ENCODE results near the gene TRIM5.
"Not testable (repeated sequence)": the region's sequence is repeated elsewhere in the genome, so short reads cannot be mapped to it uniquely, and the experiment has no call there.

The TRIM5 gene

DNA sequence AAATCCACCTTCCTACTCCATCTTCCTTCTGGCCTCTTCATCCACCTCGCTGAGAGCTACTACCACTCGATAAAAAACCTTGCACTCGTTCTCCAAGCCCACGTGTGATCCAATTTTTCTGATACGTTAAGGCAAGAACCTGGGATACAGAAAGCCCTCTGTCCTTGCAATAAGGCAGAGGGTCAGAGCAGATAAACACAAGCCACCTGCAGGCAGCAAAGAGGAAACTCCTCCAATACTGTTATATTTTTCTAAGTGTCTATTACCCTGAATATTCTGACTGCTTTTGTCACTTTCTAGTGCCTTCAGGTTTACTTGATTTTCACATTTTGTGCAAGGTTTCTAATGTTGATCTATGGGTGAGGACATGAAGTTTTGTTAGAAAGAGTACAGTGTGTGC, 26.6 kb downstream of the TRIM5 start:
- DNase-seq (ENCODE audit: low spot score) = no peak
- ChIA-PET CTCF (no interaction called here), POLR2A (ENCODE audit: low non-redundant PET) (no interaction called here)
- H3K27ac ChIP-seq = no peak overlapping the region
- TF ChIP-seq, protein P1, sequence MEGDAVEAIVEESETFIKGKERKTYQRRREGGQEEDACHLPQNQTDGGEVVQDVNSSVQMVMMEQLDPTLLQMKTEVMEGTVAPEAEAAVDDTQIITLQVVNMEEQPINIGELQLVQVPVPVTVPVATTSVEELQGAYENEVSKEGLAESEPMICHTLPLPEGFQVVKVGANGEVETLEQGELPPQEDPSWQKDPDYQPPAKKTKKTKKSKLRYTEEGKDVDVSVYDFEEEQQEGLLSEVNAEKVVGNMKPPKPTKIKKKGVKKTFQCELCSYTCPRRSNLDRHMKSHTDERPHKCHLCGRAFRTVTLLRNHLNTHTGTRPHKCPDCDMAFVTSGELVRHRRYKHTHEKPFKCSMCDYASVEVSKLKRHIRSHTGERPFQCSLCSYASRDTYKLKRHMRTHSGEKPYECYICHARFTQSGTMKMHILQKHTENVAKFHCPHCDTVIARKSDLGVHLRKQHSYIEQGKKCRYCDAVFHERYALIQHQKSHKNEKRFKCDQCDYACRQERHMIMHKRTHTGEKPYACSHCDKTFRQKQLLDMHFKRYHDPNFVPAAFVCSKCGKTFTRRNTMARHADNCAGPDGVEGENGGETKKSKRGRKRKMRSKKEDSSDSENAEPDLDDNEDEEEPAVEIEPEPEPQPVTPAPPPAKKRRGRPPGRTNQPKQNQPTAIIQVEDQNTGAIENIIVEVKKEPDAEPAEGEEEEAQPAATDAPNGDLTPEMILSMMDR (conservative IDR thresholded peaks at IDR 0.05; ENCODE audit: low read depth) = no peak

GRCh38 chr11:5656956-5657355, 27.9 kb downstream of the TRIM5 start:
- DNase-seq (ENCODE audit: low spot score); CTCF ChIA-PET; H3K27ac ChIP-seq; POLR2A ChIA-PET (ENCODE audit: low non-redundant PET): not testable (repeated sequence)

DNA sequence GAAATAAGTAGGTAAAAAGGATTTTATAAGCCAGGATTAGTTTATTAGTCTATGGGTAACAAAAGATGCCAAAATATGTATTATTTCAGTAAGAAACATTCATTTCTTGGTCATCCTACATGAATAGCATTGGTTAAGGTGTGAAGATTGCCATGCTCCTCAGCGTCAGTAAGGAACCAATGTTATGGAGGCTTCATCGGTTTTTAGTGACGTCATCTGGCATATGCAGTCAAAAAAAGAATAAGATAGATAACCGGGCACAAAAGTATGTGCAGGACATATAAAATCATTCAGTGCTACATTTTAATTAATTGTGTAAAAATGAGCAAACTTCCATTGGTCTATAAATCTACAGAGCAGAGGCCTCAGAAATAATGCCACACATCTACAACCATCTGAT, 29.4 kb downstream of the TRIM5 start:
- ChIA-PET POLR2A (ENCODE audit: low non-redundant PET) (no interaction called here), CTCF (no interaction called here)
- no peak for DNase-seq (ENCODE audit: low spot score)
- TF ChIP-seq, protein P1 (conservative IDR thresholded peaks at IDR 0.05; ENCODE audit: low read depth) = no peak
- H3K27ac ChIP-seq = no peak overlapping the region

DNA sequence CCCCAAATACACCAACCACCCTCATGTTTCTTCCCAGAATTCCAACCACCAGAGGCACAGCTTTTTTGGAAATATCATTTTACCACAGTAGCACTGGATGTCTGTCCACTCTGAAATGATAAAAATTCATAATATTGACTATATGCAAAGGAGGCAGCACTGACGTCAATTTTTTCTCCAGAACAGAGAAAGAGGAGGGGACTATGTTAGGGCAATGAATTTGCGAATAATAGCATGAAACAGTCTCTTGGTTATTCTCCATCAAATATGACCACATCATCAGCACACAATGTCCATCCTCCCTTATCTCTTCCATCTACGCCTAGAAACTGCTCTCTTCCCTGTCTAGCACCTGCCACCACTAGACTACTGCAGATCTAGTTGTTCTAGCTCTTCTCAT, 38.7 kb downstream of the TRIM5 start:
- TF ChIP-seq, protein P1 (conservative IDR thresholded peaks at IDR 0.05; ENCODE audit: low read depth) = no peak
- POLR2A ChIA-PET (ENCODE audit: low non-redundant PET) = no interaction called here
- H3K27ac ChIP-seq = no peak overlapping the region
- no peak for DNase-seq (ENCODE audit: low spot score)
- CTCF ChIA-PET = no interaction called here

DNA sequence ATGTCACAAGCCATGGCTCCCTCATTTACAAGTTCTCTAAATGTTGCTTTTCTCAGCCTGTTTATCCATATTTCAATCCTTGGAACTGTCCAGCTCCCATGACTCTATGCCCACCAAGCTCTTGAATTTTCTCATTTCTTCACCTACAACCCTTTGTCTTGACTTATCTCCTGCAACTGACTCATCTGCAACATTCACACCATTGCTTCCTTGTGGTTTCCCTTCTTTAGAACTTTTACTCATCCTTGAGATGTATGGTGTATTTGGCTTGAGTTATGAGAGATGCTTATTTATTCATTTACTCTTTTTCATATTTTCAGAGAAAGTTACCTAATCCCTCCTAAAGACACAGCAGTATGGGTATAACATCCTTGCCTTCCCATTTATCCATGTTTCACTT, 41.3 kb downstream of the TRIM5 start:
- ChIA-PET POLR2A (ENCODE audit: low non-redundant PET) (no interaction called here), CTCF (no interaction called here)
- TF ChIP-seq, protein P1 (conservative IDR thresholded peaks at IDR 0.05; ENCODE audit: low read depth) = no peak
- DNase-seq (ENCODE audit: low spot score) = no peak
- H3K27ac ChIP-seq = no peak overlapping the region

GRCh38 chr11:5639953-5640352, 44.9 kb downstream of the TRIM5 start:
- POLR2A ChIA-PET (ENCODE audit: low non-redundant PET) = no interaction called here

GRCh38 chr11:5631969-5632635, 52.8 kb downstream of the TRIM5 start:
- ChIA-PET CTCF (no interaction called here), POLR2A (ENCODE audit: low non-redundant PET) (no interaction called here)
- no peak for DNase-seq (ENCODE audit: low spot score)

More at GRCh38 chr11:5639953-5640352, 44.9 kb downstream of the TRIM5 start:
- CTCF ChIA-PET = no interaction called here
- no peak for DNase-seq (ENCODE audit: low spot score)
- TF ChIP-seq, protein P1 (conservative IDR thresholded peaks at IDR 0.05; ENCODE audit: low read depth) = no peak
- H3K27ac ChIP-seq = no peak overlapping the region

More at GRCh38 chr11:5631969-5632635, 52.8 kb downstream of the TRIM5 start:
- H3K27ac ChIP-seq = no peak overlapping the region
- TF ChIP-seq, protein P1 (conservative IDR thresholded peaks at IDR 0.05; ENCODE audit: low read depth) = no peak
